CD4-positive, alpha-beta T cell treated with Interleukin-6 at 100 ng/mL for 8 hours (primary cell): ENCODE data around the gene MYO3A.

Source experiments
- DNase-seq: peaks from one replicate; pipeline ENCODE4 v3.0.0-alpha.2; 2020; ENCODE audit warnings: mixed read lengths, low spot score

Gene MYO3A, protein sequence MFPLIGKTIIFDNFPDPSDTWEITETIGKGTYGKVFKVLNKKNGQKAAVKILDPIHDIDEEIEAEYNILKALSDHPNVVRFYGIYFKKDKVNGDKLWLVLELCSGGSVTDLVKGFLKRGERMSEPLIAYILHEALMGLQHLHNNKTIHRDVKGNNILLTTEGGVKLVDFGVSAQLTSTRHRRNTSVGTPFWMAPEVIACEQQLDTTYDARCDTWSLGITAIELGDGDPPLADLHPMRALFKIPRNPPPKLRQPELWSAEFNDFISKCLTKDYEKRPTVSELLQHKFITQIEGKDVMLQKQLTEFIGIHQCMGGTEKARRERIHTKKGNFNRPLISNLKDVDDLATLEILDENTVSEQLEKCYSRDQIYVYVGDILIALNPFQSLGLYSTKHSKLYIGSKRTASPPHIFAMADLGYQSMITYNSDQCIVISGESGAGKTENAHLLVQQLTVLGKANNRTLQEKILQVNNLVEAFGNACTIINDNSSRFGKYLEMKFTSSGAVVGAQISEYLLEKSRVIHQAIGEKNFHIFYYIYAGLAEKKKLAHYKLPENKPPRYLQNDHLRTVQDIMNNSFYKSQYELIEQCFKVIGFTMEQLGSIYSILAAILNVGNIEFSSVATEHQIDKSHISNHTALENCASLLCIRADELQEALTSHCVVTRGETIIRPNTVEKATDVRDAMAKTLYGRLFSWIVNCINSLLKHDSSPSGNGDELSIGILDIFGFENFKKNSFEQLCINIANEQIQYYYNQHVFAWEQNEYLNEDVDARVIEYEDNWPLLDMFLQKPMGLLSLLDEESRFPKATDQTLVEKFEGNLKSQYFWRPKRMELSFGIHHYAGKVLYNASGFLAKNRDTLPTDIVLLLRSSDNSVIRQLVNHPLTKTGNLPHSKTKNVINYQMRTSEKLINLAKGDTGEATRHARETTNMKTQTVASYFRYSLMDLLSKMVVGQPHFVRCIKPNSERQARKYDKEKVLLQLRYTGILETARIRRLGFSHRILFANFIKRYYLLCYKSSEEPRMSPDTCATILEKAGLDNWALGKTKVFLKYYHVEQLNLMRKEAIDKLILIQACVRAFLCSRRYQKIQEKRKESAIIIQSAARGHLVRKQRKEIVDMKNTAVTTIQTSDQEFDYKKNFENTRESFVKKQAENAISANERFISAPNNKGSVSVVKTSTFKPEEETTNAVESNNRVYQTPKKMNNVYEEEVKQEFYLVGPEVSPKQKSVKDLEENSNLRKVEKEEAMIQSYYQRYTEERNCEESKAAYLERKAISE (N-terminal part only)

DNA sequence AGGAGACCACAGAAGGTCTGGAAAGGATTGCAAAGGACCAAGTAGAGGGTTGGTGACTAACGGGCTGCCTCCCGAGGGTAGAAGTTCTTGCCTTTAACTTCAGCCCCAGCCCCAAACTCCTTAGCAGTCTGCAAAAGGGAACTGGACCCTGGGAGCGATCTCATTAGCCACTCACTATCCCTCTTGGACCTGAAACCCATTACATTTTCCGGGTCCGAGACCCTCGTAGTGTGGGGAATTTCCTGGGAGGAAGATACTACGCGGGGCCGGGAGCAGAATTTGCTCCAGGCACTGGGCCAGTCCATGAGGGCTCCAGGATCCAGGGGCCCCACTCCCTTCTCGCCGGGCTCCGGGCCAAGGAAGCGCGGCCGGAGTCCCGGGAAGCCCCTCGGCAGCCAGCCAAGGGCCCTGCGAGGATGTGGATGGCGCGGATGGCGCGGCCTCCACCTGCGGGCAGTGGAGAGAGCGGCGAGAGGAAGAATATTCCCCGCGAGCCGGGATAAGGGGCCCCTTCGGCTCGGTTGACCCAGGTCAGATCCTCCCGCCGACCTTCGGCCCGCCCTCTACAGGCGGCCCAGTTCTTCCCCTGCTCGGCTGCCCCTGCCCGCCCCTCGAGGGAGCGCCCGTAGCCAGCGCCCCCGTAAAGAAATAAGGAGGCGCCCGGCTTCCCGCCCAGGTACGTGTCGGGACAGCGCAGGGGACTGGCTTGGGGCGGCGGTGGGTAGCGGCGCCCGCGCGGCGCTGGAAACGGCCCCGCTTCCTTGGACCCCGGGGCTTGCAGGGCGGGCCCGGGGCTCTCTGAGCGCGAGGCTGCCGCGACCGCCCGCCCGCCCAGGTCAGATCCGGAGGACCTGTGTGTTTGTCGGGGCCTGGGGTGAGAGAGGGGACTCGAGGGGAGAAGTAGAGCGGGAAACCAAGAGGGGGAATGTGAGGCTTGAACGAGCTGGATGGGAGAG lies at the start of gene MYO3A:
Gene MYO3A (plus strand): TSS at position 577 of the 956 bp plus-strand sequence. CDS start 17,882 bp downstream, outside the sequence.
- DNase-seq = no peak

DNA sequence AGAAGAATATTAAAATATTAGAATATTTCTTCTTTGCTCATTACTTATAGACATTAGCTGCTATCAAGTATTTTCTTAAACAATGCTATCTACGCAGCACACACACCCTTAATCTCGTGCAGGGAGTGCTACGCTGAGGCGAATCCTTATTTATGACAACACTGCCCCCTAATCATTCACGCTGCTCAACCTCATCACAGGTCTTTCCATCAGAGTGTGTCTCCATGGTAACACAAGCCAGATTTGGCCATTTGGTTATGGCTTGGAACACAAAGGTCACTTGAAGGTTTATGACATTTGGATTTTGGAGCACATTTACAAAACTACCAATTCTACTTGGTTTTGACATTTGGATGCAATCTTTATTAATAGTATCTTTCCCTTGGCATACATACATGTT lies 45.4 kb upstream of the MYO3A start:
- no peak for DNase-seq

DNA sequence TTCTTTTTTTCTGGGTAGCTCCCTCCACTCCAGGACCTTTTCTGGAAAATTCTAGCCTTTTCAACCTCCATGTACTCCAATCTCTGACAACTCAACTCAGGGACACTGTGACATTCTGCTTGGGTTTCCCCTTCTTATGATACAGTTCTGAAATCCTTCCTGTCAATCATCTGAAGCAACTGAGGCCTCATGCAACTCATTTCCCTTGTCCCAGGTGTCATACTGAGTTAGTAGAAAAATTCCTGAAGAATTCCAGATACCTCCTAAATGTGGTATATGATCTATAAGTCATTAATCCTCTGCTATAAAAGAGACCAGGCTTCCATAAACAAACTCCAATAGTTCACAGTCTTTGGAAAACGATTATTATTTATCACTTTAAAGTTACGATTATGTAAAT lies 43.0 kb upstream of the MYO3A start:
- no peak for DNase-seq

GRCh38 chr10:25895856-25896255 lies 38.2 kb upstream of the MYO3A start:
- no peak for DNase-seq

DNA sequence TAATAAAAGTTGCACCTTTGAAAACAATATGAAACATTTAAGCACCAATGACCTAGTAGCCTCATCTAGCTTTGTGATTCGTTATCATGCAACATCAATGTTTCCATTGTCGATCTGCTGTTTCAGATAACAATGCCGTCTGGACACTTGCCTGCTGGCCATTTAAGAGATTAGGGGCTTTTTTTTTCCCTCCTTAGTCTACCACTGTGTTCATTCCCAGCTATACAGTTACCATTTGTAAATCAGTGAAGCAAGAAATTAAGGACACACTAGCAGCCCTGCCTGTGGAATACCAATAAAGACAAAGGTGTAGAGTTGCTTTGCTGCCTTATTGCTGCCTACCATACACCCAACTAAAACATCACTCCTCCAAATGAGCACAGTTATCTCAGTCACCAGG lies 37.6 kb upstream of the MYO3A start:
- no peak for DNase-seq

- no peak for DNase-seq
Observed at GRCh38 chr10:25899304-25899703, 34.7 kb upstream of the MYO3A start.

DNA sequence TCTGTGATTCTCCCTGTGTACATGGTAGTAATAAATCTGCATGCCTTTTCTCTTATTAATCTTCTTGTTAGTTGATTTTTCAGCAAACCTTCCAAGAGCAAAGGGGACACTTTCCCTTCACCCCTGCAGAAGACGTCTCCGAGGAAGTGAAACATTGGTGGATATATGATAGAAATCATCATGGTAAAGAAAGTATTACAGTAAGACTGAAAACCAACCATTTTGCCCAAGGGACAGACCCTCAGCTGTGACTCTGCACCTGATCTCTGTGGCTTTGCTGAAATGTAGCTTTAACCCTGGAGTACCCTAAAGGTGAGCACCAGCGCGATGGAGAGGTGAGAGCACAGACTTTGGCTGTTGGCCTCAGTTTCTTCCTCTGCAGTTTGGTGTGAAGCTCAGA lies 32.8 kb upstream of the MYO3A start:
- no peak for DNase-seq

DNA sequence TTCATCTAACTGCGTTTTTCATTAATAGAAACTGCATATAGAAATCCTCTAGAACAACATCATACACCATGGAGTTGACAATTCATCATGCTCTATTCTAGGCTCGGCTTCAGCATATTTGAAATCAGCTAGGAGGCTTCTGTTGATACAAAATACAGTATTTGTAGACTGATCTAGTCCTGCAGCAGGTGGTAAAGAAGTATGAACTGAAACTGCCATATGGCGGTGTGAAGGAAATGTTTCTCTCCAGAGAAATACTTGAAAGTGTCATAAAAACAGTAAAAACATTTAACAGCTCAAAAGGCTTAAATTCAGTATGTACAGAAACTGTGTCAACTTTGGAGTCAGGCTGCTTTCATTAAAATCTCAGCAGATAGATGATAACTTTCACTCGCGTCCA lies 32.0 kb upstream of the MYO3A start:
- DNase-seq = no peak

GRCh38 chr10:25907261-25907660 lies 26.8 kb upstream of the MYO3A start:
- DNase-seq = no peak

DNA sequence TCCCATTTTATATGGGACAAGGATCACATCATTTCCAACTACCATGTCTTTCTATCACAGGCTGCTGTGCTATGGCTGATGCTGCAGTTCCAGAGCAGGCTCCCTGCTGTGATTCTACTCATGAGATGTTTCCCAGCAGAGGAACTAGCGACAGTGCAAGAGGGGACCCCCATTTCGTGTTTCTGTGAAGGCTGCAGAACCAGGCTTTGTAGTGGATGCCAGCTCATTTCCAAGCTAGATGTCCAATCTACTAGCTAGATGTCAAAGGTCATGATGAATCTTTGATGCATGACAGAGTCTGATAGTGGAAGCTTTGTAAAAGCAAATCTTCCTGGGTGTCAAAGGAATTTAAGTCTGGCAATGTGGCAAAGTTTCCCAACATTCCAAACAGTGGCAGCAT lies 21.2 kb upstream of the MYO3A start:
- DNase-seq = no peak

DNA sequence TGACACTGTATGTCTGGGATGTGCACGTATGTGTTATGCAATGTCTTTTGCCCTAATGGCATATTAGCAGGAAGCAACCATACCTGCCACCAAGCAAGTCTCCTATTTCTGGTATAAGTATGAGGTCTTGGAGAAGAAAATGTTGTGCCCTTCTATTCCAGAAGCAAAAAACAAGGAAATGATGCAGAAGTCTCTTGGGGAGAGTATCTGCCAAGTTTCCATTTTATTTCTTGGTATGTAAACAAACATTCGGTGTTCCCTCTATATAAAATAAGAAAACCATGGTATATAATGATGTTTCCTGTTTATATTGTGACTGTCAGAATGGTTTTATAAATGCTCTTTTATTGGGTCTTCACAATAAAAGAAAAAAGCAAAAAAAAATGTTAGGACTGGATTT lies 19.3 kb upstream of the MYO3A start:
- DNase-seq = no peak

GRCh38 chr10:25934621-25935139 lies 651 bp downstream of the MYO3A start:
- DNase-seq = no peak

GRCh38 chr10:25938405-25938804 lies 4.4 kb downstream of the MYO3A start:
- DNase-seq = no peak

DNA sequence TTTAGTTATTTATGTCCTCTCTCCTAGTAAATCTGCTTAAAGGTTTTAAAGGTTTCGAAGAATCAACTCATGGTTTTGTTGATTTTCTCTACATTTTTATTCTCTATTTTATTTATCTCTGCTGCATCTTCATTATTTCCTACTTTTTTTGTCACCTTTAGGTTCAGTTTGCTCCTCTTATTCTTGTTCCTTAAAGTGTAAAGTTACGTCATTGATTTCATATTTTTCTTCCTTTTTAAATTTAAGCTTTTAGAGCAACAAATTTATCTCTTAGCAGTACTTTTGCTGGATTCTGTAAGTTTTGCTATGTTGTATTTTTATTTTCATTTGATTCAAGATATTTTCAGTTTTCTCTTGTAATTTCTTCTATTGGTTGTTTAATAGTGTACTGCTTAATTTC lies 10.7 kb downstream of the MYO3A start:
- DNase-seq = no peak

DNA sequence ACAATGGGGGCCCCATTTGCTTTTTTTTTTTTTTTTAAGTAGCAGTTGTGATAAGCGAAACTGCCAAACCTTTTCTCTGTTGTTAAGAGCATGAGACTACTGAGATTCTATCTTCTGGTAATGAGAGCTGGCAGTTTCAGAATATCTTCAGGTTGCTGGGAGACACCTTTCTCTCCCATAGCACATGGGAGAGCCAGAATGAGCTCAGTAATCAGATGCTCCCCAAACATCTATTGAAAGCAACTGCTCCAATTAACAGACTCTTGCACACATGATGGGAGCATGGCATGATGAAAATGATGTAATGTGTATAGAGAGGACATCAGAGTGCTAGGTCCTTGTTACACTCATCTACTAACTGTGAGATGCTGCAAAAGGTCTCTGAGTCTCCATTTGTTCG lies 18.8 kb downstream of the MYO3A start:
- DNase-seq = no peak

GRCh38 chr10:25954851-25955250 lies 20.8 kb downstream of the MYO3A start:
- DNase-seq = no peak

- no peak for DNase-seq
Observed at GRCh38 chr10:25959540-25960232, 25.7 kb downstream of the MYO3A start.

DNA sequence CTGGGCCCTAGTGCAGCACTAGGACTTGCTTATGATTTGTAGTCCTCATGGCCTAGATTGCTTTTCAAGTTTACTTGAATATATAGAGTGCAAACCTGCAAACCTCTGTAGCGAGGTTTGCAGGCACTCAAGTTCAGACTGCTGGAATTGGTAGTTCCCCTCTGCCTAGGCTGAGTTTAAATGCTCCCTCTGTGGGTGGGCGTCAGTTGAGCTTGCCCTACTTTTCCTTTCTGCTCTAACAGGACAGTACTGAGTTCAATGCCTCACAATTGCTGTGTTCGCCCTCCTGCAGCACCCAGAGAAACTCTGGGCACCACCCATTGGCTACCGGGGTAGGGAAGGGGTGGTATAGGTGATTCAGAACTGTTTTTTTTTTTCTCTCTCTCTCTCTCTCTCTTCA lies 31.6 kb downstream of the MYO3A start:
- DNase-seq = no peak

- DNase-seq = no peak
Observed at GRCh38 chr10:25966844-25967243, 32.8 kb downstream of the MYO3A start.

DNA sequence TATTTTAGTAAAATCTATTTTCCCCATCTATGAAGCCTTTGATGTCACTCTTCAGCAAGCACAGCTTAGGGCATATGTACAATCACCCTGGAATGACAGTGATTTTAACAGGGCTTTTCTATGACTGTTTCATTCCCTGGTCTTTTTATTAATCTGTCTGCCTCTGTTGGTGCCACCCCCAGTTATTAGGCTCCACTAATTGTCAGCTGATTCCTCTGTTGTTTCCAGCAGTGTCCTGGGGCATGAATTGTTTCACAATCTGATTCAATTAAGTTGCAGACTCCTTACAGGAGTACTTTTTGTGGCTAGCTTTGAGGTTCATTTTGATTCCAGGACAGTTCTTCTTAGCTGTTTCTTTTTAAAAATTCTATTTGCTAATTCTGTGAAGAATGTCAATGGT lies 38.6 kb downstream of the MYO3A start:
- no peak for DNase-seq
